DOHH2 (cell line): ENCODE results near the gene TNFRSF12A.

ENCODE experiments used
- EZH2phosphoT487 ChIP-seq: fragments of 200-600 bp; sonication (generic); IDR thresholded peaks from 2 replicates; pipeline ENCODE4 v1.6.1; 2017; ENCODE audit warnings: borderline replicate concordance, mild to moderate bottlenecking, antibody characterized with exemption, low read length, moderate library complexity, mixed read lengths
- TF ChIP-seq, protein P1 (sequence below): fragments of 200-600 bp; sonication (generic); IDR thresholded peaks from one replicate; pipeline ENCODE4 v1.5.1; 2014; ENCODE audit warnings: antibody characterized with exemption, mild to moderate bottlenecking, low read depth, low read length; ENCODE audit not compliant: poor library complexity, severe bottlenecking

DNA sequence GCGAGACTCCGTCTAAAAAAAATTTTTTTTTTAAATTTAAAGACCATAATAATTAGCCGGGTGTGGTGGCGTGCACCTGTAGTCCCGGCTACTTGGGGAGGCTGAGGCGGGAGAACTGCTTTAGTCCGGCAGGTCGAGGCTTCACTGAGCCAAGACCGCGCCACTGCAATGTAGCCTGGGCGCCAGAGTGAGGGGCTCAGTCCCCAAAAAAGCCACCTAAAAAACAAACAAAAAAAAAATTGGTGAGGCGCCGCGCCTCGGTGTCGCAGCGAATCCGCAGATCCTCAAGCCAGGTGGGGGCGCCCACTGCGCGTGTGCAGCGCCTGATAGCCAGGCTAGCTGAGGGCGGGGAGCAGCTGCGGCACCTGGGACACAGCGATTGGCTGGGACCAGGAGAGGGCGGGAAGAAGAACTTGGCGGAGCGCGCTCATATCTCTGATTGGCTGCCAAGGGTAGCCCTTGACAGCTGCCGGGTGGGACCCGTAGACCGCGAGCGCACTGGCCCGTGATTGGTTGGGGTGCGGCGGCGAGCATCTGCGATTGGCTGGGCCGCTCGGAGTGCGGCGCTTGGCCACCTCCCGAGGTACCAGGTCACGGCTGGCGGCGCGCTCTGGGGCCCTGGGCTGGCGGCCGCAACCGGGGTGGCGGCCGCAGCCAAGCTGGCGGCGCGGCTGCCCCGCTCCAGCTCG, 16.4 kb upstream of the TNFRSF12A start:
- TF ChIP-seq, protein P1, sequence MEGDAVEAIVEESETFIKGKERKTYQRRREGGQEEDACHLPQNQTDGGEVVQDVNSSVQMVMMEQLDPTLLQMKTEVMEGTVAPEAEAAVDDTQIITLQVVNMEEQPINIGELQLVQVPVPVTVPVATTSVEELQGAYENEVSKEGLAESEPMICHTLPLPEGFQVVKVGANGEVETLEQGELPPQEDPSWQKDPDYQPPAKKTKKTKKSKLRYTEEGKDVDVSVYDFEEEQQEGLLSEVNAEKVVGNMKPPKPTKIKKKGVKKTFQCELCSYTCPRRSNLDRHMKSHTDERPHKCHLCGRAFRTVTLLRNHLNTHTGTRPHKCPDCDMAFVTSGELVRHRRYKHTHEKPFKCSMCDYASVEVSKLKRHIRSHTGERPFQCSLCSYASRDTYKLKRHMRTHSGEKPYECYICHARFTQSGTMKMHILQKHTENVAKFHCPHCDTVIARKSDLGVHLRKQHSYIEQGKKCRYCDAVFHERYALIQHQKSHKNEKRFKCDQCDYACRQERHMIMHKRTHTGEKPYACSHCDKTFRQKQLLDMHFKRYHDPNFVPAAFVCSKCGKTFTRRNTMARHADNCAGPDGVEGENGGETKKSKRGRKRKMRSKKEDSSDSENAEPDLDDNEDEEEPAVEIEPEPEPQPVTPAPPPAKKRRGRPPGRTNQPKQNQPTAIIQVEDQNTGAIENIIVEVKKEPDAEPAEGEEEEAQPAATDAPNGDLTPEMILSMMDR, result peak; percentile 72
- no peak for TF ChIP-seq EZH2phosphoT487
